Activated naive CD4-positive, alpha-beta T cell treated with anti-CD3 and anti-CD28 coated beads, Interleukin-2, amount 50 U/mL, for 72 hours (primary cell): ENCODE measurements around the gene APCDD1. TPM values are rescaled to one million over a fixed set of nuclear protein-coding genes. Genes with fewer than 3 reads are reported as not detected.
"Not testable (repeated sequence)": the region's sequence is repeated elsewhere in the genome, so short reads cannot be mapped to it uniquely, and the experiment has no call there.

Source experiments
- ATAC-seq, 2 donors: fragments of 150-1000 bp; cut with Tn5 transposase; 2 replicates each; pipeline ENCODE4 v1.10.0; 2021; ENCODE audit warnings: mild to moderate bottlenecking in 2 of 2, moderate library complexity in 2 of 2
- DNase-seq, 2 donors: peaks; one replicate each; pipeline ENCODE4 v3.0.0; 2021 to 2022; ENCODE audit warnings: low spot score in 2 of 2
- H3K27ac Mint-ChIP-seq, 2 donors: one replicate each; pipeline ENCODE4 v1.8.0; 2022; ENCODE audit warnings: mild to moderate bottlenecking in 2 of 2, mixed read lengths in 2 of 2
- H3K36me3 Mint-ChIP-seq, 2 donors: one replicate each; pipeline ENCODE4 v1.8.0; 2022; ENCODE audit warnings: mixed read lengths in 2 of 2
- H3K9me3 Mint-ChIP-seq, 2 donors: one replicate each; pipeline ENCODE4 v1.8.0; 2022; ENCODE audit warnings: mixed read lengths in 2 of 2
- total RNA-seq, 2 donors: library from RNA; stranded (reverse); gene quantifications; one replicate each; pipeline ENCODE4 v1.2.3, GENCODE V29; 2022

APCDD1 gene
- total RNA-seq, 2 donors from 2014 or later = not detected

DNA sequence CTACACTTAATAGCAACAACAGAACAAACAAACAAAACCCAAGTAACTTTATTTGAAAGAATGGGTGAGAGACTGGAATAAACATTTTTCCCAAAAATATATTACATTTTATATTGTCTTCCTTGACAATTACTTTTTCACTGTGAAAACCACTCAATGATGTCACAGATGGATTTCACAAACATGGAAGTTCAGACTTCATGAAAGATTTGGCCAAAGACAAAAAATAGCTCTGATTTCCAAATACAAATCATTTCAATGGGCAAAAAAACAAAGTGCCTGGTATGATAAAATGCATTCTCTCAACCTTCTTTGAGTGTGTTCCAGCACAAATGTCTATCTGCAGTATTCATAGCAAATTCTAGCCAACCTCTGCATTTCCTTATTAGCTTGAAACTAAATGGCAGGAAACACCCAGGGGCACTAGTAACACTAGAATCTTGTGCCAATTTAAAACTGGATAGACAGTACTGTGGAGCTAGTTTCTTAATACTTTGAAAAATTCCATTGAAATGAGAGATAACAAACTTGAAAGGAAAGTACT, 42.8 kb downstream of the APCDD1 start:
- Mint-ChIP-seq H3K27ac (no peak overlapping the region), H3K9me3 (peaks cover 3 to 4% of the 10 kb centered on the region in 2 donors), H3K36me3 (no peaks in the 10 kb centered on the region)
- DNase-seq (no peak), ATAC-seq (no peak)

DNA sequence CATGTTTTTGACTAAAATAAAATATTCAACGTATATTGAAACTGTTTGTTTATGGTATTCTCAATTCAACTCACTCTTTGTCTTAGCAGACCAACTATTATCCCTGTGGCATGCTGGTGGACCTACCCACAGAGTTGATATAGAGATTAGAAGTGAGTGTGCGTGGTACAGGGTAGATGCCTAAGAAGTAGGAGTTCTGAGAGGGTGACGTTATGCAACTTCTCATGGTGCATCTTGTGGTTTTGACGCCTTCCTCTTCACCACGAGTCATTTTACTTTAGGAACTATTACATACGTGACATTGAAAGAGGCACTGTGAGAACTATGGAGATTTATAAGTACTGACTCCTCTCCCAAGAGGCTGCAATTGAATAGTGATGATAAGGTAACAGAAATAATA, 44.8 kb downstream of the APCDD1 start:
- ATAC-seq = peak; percentile 59 to 97
- Mint-ChIP-seq H3K9me3 (peaks cover 3 to 4% of the 10 kb centered on the region in 2 donors), H3K36me3 (no peaks in the 10 kb centered on the region), H3K27ac (no peak overlapping the region)
- DNase-seq = no peak

DNA sequence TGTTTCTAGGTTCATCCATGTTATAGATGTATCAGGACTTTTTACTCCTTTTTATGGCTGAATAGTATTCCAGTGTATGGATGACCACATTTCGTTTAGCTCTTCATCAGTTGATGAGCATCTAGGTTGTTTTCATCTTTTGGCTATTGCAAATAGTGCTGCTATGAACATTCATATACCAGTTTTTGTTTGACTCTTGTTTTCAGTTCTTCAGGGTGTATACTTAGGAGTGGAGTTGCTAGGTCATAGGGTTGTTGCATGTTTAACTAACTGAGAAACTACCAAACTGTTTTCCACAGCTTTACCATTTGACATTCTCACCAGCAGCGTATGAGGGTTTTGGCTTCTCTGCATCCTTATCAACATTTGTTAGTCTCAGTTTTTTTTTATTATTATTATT, 45.6 kb downstream of the APCDD1 start:
- no peak for DNase-seq
- ATAC-seq = peak in 1 of 2 donors; percentile 72
- peaks cover 3 to 10% of the 10 kb centered on the region in 2 donors for H3K9me3 Mint-ChIP-seq
- H3K36me3 Mint-ChIP-seq = peaks cover 0 to 6% of the 10 kb centered on the region in 2 donors
- no peak overlapping the region for H3K27ac Mint-ChIP-seq

DNA sequence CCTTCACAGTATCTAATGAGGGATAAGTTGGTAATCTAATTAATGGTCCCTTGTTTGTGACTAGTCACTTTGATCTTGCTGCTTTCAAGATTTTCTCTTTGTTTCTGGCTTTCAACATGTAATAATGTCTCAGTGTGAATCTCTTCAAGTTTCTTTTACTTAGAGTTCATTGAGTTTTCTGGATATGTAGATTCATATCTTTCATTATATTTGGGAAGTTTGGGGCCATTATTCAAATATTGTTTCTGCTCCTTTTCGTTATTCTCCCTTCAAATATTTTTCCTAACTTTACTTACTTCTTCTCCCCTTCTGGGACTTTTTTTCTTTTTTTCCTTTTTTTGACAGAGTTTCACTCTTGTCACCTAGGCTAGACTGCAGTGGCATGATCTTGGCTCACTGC, 50.3 kb downstream of the APCDD1 start:
- H3K9me3 Mint-ChIP-seq = peaks cover 13 to 23% of the 10 kb centered on the region in 2 donors
- ATAC-seq = no peak
- no peak for DNase-seq
- no peak overlapping the region for H3K27ac Mint-ChIP-seq
- peaks cover 20 to 21% of the 10 kb centered on the region in 2 donors for H3K36me3 Mint-ChIP-seq

DNA sequence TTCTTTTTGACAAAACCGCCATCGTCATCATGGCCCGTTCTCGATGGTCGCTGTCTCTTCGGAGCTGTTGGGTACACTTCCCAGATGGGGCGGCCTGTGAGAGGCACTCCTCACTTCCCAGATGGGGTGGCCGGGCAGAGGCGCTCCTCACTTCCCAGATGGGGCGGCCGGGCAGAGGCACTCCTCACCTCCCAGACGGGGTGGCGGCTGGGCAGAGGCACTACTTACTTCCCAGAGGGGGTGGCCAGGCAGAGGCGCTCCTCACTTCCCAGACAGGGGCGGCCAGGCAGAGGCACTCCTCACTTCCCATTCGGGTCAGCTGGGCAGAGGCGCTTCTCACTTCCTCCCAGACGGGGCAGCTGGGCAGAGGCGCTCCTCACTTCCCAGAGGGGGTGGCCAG, 51.5 kb downstream of the APCDD1 start:
- Mint-ChIP-seq H3K36me3 (peaks cover 20 to 21% of the 10 kb centered on the region in 2 donors), H3K9me3 (peaks cover 10 to 23% of the 10 kb centered on the region in 2 donors)
- H3K27ac Mint-ChIP-seq, ATAC-seq, DNase-seq: not testable (repeated sequence)

DNA sequence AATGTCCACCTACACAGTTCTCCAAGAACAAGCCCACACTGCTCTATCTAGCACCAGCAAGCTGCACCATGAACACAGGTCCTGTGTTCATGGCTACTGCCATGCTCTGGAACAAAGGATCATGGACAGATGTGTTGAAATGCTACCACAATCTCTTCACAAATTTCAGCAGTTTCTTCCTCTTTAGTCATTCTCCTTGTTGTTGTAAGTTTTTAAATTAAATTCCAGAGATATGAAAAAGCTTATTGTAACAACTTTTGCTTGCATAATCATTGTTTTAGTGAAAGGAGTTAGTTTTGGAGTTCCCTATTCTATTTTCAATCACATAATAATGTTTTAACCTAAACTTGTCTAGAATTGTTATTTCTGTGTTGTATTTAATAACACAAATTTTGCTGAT, 54.2 kb downstream of the APCDD1 start:
- Mint-ChIP-seq H3K9me3 (peaks cover 10 to 19% of the 10 kb centered on the region in 2 donors), H3K27ac (no peak overlapping the region), H3K36me3 (peaks cover 20 to 21% of the 10 kb centered on the region in 2 donors)
- ATAC-seq (no peak), DNase-seq (no peak)

DNA sequence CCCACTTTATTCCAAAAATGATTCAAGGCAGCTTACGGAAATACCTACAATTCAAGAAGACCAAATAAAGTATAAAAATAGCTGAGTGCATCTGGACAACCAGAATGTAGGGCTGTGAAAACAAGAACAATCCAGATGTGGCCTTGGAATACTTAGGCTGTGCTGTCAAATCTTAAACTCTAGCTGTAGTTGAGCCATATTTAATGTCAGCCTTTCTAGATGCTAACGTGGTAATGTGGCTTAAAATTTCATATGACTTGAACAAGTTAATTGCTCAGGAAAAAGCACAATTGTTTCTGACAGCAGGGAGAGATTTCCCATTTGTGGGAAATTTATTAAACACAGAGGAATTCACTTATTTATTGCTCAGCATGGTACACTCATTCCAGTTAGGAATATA, 56.8 kb downstream of the APCDD1 start:
- ATAC-seq (no peak), DNase-seq (no peak)
- Mint-ChIP-seq H3K9me3 (peaks cover 10 to 13% of the 10 kb centered on the region in 2 donors), H3K36me3 (peaks cover 12 to 21% of the 10 kb centered on the region in 2 donors), H3K27ac (no peak overlapping the region)

DNA sequence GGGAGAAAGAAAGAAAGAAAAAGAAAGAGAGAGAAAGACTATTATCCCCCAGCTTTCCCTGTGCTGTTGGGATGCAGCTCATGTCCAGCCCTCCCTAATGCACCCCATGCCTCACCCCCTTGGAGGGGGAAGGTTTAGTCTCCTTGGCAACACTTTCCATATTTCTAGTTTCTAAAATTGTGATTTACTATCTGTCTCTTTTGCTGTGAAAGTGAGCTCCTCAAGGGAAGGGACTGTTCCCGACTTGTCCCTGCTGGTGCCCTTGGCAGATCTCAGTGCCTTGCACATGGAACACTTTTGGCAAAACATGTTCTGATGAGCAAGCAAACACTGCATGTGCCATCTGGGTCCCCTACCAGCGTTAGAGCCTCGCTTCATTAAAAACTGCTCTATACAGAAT, 59.6 kb downstream of the APCDD1 start:
- Mint-ChIP-seq H3K9me3 (no peaks in the 10 kb centered on the region), H3K27ac (no peak overlapping the region), H3K36me3 (peaks cover 0 to 6% of the 10 kb centered on the region in 2 donors)
- no peak for DNase-seq
- ATAC-seq = no peak

DNA sequence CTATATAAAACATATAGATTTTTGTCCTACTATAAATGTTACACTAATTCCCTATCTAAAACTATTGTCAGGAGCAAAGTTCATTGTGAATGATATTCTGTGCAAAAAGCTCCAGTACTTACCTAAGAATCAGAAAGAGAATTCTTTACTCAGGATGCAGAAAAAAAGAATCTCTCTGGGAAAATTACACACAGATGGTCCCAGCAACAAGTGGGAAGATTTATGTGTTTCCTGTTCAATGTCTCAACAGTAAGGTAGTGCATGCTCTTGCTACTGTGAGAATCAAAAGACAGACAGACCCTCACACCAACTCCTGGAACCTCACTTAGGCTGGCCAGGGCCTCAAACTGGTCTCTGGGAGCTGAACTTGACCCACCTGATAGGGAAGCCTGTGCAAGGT, 60.2 kb downstream of the APCDD1 start:
- peaks cover 0 to 6% of the 10 kb centered on the region in 2 donors for H3K36me3 Mint-ChIP-seq
- H3K9me3 Mint-ChIP-seq = no peaks in the 10 kb centered on the region
- H3K27ac Mint-ChIP-seq = no peak overlapping the region
- DNase-seq (no peak), ATAC-seq (no peak)

DNA sequence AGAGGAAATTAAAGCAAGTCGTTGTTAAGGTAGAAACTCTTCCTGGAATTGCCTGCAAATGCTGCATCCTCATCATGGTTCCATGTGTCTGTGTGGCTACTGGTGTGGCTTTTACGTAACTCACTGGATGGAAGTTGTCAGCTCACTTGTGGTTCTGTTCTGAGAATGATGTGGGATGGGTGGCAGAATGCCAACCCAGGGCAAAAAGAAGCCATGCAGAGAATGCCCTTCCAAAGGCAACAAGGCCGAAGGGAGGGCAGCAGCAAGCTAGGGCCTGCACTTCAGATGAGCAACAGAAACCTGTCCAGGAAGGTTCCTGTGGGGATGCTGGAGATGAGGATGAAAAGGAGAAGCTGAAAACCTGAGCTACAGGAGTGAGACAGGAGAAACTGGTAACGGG, 61.0 kb downstream of the APCDD1 start:
- H3K27ac Mint-ChIP-seq = no peak overlapping the region
- ATAC-seq (no peak), DNase-seq (no peak)
- H3K9me3 Mint-ChIP-seq = no peaks in the 10 kb centered on the region
- H3K36me3 Mint-ChIP-seq = peaks cover 0 to 6% of the 10 kb centered on the region in 2 donors

DNA sequence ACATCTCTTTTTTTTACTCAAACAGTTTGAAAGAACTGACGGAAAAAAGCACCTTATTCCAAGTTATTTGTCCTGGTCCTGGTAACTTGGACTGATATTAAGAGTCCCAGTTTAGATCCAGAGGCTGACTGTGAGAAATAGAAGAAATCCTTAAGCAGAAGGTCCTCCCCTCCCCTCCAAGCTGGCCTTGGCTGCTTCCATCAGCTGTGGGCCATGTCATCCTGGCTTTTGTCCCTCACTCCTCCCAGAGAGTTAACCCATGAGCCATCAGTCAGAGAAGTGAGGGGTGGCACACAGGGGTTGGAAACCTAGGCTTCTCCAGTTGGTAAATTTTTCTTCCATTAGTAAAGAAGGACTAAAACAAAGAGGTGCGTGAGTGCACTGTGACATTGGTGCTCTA, 61.6 kb downstream of the APCDD1 start:
- Mint-ChIP-seq H3K27ac (no peak overlapping the region), H3K9me3 (no peaks in the 10 kb centered on the region), H3K36me3 (peaks cover 0 to 6% of the 10 kb centered on the region in 2 donors)
- no peak for DNase-seq
- no peak for ATAC-seq

DNA sequence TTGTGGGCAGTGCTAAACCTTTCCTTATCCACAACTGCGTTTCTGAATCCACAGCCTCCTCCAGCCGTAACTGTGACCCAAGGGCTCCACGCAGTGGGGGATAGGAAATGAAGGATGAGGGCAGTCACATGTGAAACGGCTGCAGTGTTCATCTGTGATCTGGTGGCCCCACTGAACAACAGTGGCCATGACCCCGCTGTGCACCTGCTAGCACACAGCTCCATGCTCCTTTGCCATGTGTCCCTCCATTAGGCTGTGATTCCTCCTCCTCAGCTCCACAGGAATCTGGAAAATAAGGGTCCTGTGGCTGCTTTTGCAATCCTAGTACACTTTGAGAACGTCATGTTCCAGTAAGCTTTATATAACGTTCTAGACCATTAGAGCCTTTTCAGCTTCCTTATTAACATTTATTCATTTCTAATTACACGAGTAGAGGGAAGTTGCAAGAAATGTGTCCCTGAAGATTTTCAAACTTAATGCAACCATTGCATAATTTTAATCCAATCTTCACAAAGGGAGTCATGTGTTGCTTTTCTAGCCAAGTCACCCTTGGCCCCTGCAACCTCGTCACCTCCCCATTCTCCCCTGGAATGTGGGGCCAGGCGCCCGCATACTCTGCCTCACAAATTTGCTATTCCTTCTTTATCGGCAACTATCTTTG, 64.3 kb downstream of the APCDD1 start:
- no peaks in the 10 kb centered on the region for H3K9me3 Mint-ChIP-seq
- peaks cover 0 to 6% of the 10 kb centered on the region in 2 donors for H3K36me3 Mint-ChIP-seq
- H3K27ac Mint-ChIP-seq = no peak overlapping the region
- DNase-seq (no peak), ATAC-seq (no peak)

DNA sequence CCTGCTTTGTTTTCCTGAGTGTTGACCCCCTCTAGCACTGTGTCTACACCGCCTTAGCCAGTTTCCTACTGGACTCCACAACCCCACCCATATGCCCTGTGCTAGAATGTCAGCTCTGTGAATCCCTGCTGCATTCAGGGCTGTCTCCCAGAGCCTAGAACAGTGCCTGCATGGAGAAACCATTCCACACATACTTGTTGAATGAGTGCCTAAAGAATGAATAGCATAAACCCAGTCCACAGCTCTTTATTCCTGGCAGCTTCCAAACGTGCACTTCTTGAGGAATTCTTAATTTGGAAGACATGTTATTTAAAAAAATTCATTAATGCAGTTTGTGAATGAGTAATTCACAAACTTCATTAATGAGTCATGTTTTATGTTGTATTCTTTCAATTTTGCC, 64.9 kb downstream of the APCDD1 start:
- ATAC-seq (no peak), DNase-seq (no peak)
- no peaks in the 10 kb centered on the region for H3K9me3 Mint-ChIP-seq
- peaks cover 0 to 6% of the 10 kb centered on the region in 2 donors for H3K36me3 Mint-ChIP-seq
- no peak overlapping the region for H3K27ac Mint-ChIP-seq

DNA sequence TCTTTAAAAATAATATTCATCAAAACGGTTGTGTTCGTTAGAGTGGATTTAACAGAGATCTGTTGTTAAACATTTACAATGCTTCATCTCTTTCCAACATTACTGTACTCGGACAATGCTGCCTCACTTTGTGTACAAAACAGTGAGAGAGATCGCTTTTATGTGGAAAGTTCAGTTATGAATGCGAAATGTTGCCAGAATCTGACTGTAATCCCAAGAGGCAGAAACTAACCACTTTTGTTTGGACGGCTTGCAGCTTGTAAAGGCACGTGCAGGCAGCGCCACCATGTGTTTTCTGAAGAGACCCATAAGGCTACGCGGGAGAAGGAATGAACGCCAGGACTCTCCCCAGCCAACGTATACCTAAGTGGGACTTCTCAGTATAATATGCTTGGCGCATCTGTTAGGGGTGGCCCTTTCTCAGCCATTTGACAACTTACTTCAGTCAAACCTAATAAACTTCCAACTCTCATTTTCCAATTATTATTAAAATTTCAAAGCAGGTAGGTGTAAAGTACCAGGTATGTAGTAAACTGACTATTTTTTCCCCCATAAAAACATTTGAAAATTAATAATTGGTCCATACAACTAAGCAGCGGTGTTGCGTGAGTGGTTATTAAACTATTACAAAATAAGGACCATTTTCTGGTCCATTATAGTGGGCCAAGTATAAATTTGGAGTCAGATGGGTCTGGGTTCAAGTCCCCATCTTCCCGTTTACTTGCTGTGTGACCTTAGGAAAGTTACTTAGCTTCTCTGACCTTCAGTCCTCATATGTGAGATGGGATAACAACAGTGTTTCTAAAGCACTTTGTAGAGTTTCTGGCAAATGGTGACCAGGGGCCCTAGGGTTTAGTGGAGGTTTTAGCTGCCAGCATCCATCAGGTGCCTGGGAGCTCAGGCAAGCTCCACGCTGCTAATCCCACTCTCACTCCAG, 65.8 kb downstream of the APCDD1 start:
- H3K27ac Mint-ChIP-seq = no peak overlapping the region
- peak in 1 of 2 donors; percentile 62 for DNase-seq

DNA sequence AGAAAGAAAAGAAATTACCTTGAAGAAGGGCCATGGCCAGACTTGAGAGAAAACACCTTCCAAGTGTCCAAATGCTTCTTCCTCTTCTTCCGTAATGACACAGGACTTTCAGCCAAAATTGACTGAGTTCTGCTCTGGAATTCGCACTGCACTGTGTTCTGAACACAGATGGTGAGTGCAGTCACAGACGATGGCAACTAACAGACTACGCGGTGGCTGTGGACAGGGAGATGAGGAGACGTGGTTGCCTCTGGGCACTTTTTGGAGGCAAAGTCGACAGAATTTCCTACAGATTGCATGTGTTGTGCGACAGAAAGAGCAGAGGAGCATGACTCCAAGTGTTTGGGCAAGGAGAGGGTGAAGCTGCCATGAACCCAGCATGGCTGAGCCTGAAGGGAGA, 67.1 kb downstream of the APCDD1 start:
- ATAC-seq (no peak), DNase-seq (no peak)
- no peak overlapping the region for H3K27ac Mint-ChIP-seq
- H3K9me3 Mint-ChIP-seq = no peaks in the 10 kb centered on the region
- H3K36me3 Mint-ChIP-seq = peaks cover 0 to 10% of the 10 kb centered on the region in 2 donors

More for the DNA sequence above, 65.8 kb downstream of the APCDD1 start:
- peak; percentile 85 to 91 for ATAC-seq
- no peaks in the 10 kb centered on the region for H3K9me3 Mint-ChIP-seq
- peaks cover 0 to 6% of the 10 kb centered on the region in 2 donors for H3K36me3 Mint-ChIP-seq

DNA sequence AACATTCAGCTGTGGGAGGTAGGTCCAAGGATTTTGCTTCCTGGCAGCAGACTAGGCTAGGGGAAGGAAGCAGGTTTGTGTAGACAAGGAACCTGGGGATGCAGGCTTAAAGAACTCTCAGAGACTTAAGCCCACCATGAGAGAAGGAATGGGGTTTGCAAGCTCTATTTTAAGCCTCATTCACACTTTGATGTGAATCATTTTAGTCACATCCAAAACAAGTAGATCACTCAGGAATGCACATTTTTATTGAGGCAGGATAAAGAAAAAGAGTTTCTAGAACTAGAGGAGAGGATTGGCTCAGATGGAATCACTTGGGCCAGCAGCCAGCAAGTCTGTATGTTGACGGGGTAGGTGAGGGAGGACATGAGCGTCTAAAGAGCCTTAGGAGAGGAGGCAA, 68.1 kb downstream of the APCDD1 start:
- ATAC-seq = no peak
- H3K9me3 Mint-ChIP-seq = no peaks in the 10 kb centered on the region
- H3K27ac Mint-ChIP-seq = no peak overlapping the region
- peaks cover 0 to 6% of the 10 kb centered on the region in 2 donors for H3K36me3 Mint-ChIP-seq
- DNase-seq = no peak

DNA sequence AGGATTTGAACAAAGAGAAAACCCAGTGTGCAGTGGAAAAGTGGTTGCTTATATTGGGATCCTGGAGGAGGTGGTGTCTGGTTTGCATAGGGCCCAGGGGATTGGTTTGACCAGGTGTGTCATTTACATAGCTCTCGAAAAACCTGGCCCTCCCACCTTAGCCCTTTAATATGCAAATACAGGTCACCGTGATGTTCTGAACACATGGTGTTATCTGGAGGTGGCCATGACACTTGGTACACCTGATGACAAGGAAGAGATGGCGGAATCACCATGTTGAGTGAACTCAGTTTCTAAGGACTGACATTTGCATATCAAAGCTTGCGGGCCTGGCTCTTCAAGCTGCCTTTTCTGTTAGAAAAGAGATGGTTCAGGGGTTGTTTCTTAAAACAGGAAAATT, 69.1 kb downstream of the APCDD1 start:
- ATAC-seq (no peak), DNase-seq (no peak)
- H3K9me3 Mint-ChIP-seq = no peaks in the 10 kb centered on the region
- peaks cover 0 to 5% of the 10 kb centered on the region in 2 donors for H3K36me3 Mint-ChIP-seq
- H3K27ac Mint-ChIP-seq = no peak overlapping the region
